ES-I3 (cell line): Measurements from ENCODE around the gene EPHB6.

Experiments
- H3K36me3 ChIP-seq: 2 replicates; pipeline ENCODE4 v1.6.1; 2013; ENCODE audit warnings: mild to moderate bottlenecking, low read length, control low read depth, moderate library complexity; ENCODE audit not compliant: insufficient read depth
- H3K4me1 ChIP-seq: 2 replicates; pipeline ENCODE4 v1.6.1; 2013; ENCODE audit warnings: mild to moderate bottlenecking, control low read depth, low read length; ENCODE audit not compliant: insufficient read depth
- H3K9ac ChIP-seq: 2 replicates; pipeline ENCODE4 v1.6.1; 2013; ENCODE audit warnings: low read depth, mild to moderate bottlenecking, low read length, moderate library complexity
- H3K9me3 ChIP-seq: 2 replicates; pipeline ENCODE4 v1.6.1; 2013; ENCODE audit warnings: mild to moderate bottlenecking, low read length, moderate library complexity; ENCODE audit not compliant: control insufficient read depth, insufficient read depth

Gene EPHB6

DNA sequence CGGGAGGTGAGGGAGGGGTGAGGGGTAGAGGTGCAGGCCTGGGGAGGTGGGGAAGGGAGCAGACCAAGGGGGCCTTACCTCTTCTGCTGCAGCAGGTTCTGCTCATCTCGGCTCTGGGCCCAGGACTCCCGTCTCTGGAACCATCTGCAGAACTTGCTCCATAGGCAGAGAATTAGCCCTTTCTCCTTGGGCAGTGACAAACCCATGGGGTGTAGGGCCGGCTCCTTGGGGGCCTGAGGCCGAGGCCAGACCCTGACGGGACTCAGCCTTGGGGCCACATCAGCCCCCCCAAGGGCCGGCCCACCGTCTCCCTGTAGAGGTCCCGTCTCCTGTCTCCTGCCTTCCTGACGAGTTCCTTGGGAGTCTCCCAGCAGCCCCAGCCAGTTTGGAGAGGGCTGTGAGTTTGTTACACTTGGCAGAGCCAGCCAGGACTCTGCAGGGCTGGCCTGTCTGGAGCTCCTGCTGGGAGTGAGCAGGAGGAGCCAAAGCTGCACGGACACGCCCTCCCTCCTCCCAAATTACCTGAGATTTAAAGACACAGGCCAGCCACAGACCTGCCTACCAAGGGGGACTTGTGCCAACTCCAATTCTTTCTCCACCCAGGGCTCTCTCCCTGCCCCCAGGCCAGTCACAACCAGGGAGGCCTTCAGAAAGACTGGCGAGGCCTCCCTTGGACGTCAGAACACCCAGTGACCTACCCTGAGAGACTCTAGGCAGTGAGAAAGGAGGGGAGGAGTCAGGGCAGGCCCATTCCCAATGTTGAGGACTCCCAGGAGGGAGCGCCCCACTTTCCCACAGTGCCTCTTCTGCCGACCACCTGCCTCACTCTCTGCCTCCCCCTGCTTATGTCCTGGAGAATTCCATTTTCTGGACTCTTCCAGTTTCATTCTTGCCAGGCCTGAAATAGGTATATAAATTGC is 30.7 kb downstream of the EPHB6 start, which contains the start of gene TRPV6:
Gene TRPV6 (minus strand): TSS at position 435 of the 920 bp plus-strand sequence.
- H3K4me1 ChIP-seq = peaks cover 2% of the 10 kb centered on the region; the same call in 1 of the 2 replicates

DNA sequence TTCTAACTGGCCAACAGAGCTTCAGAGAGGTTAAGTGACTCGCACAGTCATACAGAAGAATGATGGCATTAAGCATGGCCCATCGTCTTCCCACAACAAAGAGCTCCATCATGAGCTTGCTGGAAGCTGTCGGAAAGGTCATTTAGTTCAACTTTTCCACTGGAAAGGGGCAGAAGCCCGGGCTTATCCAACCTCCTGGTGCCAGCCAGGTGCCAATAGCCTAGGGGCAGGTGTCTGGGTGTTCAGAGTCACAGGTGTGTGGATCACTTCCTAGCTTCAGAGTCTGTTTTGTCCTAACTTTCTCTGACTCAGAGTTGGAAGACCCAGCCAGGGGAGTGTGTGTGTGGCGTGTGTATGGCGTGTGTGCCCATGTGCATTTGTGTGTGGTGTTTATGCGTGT is 32.0 kb downstream of the EPHB6 start:
- Histone ChIP-seq H3K36me3 (no peaks in the 10 kb centered on the region), H3K4me1 (peaks cover 2% of the 10 kb centered on the region; the same call in 1 of the 2 replicates), H3K9ac (no peak overlapping the region), H3K9me3 (no peaks in the 10 kb centered on the region)

More for the DNA sequence above, 30.7 kb downstream of the EPHB6 start, which contains the start of gene TRPV6:
- H3K36me3 ChIP-seq = no peaks in the 10 kb centered on the region
- no peak within 1 kb of the TSS for H3K9ac ChIP-seq
- no peaks in the 10 kb centered on the region for H3K9me3 ChIP-seq

DNA sequence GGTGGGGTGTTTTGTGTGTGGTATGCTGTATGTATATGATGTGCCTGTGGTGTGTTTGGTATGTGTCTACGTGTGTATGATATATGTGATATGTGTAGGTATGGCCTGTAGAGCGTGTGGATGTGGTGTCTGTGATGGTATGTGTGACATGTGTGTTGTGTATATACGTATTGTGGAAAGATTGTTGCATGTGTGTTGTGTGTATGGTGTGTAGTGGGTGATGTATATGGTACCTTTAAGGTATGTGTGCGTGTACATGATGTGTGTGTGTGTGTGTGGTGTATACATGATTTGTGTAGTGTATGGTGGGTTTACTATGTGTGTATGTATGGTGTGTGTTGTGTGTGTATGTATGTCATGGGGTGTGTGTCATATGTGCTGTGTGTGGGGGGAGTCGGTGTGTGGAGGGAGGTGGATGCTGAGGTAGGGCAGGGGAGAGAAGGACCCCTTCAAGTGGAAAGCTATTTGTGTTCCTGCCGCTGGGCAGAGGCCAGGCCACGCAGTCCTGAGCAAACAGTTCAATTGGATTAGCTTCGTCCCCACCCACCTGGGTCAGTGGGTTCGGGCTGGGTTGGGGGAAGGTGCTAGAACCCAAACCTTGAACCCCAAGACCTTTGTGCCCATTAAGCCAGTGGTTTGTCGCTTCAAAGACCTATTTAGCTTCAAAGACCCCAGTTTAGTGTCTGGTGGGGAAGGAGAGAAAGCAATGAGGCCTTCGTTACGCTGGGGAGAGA is 32.6 kb downstream of the EPHB6 start:
- Histone ChIP-seq H3K9me3 (no peaks in the 10 kb centered on the region), H3K9ac (no peak overlapping the region), H3K36me3 (no peaks in the 10 kb centered on the region), H3K4me1 (peaks cover 2% of the 10 kb centered on the region; the same call in 1 of the 2 replicates)

- Histone ChIP-seq H3K9me3 (no peaks in the 10 kb centered on the region), H3K36me3 (no peaks in the 10 kb centered on the region), H3K4me1 (peaks cover 6% of the 10 kb centered on the region; the same call in 1 of the 2 replicates), H3K9ac (no peak overlapping the region)
These were observed 34.9 kb downstream of the EPHB6 start for GRCh38 chr7:142889816-142890215.

- H3K36me3 ChIP-seq = no peaks in the 10 kb centered on the region
- H3K9me3 ChIP-seq = no peaks in the 10 kb centered on the region
- no peak overlapping the region for H3K9ac ChIP-seq
- H3K4me1 ChIP-seq = 0 out of 2 replicates have a peak, but pooled peaks cover 3% of the 10 kb centered on the region
These were observed 36.1 kb downstream of the EPHB6 start for GRCh38 chr7:142890874-142891485.

DNA sequence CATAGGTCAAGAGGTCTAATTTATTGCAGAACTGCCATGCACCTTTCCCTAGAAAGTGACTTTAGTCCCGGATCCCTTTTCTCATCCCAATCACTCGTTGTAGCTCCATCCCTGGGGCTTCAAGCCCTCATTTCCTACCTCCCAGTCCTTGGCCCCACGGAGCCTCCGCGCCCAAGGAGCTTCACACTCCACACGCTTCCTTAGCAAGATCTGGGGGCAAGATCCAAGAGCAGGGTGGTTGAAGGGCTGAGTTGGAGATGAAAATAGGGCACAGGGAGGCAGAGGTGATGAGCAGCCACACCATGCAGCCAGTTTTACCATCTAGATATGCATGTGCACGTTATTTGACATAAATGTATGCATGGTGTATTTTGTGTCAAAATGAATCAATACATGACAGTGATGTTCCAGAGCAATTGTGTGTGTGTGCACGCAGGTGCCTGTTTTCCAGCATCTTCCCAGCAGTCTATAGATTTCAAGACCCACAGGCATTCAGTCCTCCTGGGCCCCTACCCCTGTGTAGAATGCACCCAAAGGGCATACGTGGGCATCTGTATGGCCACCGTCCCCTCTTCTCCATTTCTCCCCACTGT is 36.7 kb downstream of the EPHB6 start:
- H3K9ac ChIP-seq = no peak overlapping the region
- 0 out of 2 replicates have a peak, but pooled peaks cover 3% of the 10 kb centered on the region for H3K4me1 ChIP-seq
- no peaks in the 10 kb centered on the region for H3K9me3 ChIP-seq
- H3K36me3 ChIP-seq = no peaks in the 10 kb centered on the region

- no peak overlapping the region for H3K9ac ChIP-seq
- H3K36me3 ChIP-seq = no peaks in the 10 kb centered on the region
- H3K4me1 ChIP-seq = 0 out of 2 replicates have a peak, but pooled peaks cover 3% of the 10 kb centered on the region
- H3K9me3 ChIP-seq = no peaks in the 10 kb centered on the region
These were observed 38.1 kb downstream of the EPHB6 start for GRCh38 chr7:142892951-142893350.

- H3K4me1 ChIP-seq = 0 out of 2 replicates have a peak, but pooled peaks cover 3% of the 10 kb centered on the region
- H3K9ac ChIP-seq = no peak overlapping the region
- no peaks in the 10 kb centered on the region for H3K36me3 ChIP-seq
- H3K9me3 ChIP-seq = no peaks in the 10 kb centered on the region
These were observed 39.5 kb downstream of the EPHB6 start for GRCh38 chr7:142894112-142894984.

DNA sequence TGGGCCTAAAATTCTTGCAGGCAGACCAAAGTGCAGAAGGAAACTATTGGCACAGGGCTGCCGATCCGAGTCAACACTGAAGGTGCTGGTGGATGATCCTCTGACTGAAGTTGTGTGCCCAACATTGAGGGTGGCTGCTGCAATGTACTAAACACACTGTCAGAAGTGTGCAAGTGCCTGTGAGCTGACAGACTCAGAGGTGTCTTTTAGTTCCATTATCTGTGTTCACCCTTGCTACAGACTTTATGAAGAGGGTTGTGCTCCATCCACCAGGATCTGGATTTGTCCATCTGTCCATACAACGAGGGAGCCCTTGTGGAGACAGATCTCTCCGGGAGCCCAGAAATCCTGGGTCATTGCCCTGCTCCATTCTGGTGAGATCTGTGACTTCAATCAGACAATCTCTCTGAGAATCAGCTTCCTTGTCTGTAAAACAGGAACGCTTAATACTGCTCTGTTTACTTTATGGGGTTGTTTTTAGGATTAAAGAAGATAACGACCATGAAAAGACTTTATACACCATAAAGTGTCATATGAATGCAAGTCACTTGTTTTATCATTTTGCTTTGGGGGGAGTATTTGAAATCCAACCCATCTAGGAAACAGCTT is 40.2 kb downstream of the EPHB6 start:
- Histone ChIP-seq H3K9me3 (no peaks in the 10 kb centered on the region), H3K36me3 (no peaks in the 10 kb centered on the region), H3K4me1 (0 out of 2 replicates have a peak, but pooled peaks cover 3% of the 10 kb centered on the region), H3K9ac (no peak overlapping the region)

DNA sequence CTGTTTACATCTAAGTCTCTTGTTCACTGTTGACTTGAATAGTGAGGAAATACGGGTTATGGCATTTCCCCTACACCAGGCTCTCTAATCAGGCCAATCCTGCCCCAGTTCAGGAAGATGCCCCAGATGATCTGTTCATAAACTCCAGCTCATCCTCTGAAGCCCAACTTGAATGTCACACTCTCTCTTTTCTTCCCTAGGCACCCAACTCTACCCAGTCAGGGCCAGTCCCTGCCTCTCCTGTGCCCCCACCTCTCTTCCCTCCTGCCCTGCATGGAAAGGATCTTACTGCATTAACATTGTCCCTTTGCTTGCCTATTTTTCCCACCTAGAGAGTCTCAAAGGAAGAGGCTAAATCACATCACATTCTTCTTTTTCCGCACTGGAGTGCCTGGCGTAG is 41.3 kb downstream of the EPHB6 start:
- no peaks in the 10 kb centered on the region for H3K36me3 ChIP-seq
- H3K4me1 ChIP-seq = 0 out of 2 replicates have a peak, but pooled peaks cover 3% of the 10 kb centered on the region
- no peak overlapping the region for H3K9ac ChIP-seq
- H3K9me3 ChIP-seq = no peaks in the 10 kb centered on the region

DNA sequence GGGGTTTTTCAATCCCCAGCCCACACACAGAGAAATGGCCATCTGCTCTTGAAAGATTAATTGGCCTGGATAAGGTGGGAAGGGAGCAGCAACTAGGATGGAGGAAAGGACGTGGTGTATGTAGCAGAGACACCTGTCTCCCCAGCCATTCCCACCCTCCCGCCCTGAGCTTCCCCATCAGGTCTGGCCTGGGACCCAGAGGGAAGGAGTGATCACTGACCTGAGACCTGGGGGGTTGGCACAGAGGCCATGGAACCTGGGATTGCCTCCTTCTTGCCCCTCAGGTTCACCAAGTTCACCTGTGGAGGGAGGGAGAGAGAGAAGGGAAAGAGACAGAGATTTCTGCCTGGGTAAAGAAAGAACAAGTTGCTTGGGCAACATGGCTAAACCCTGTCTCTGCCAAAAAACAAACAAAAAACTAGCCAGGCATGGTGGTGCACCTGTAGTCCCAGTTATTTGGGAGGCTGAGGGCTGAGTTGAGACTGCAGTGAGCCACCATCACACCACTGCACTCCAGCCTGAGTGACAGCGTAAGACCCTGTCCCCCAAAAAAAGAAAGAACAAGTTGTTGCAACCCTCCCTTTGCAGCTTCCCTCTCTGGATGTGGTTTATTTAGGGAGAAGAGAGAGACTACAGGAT is 42.0 kb downstream of the EPHB6 start:
- Histone ChIP-seq H3K9me3 (no peaks in the 10 kb centered on the region), H3K4me1 (0 out of 2 replicates have a peak, but pooled peaks cover 3% of the 10 kb centered on the region), H3K9ac (no peak overlapping the region), H3K36me3 (no peaks in the 10 kb centered on the region)

DNA sequence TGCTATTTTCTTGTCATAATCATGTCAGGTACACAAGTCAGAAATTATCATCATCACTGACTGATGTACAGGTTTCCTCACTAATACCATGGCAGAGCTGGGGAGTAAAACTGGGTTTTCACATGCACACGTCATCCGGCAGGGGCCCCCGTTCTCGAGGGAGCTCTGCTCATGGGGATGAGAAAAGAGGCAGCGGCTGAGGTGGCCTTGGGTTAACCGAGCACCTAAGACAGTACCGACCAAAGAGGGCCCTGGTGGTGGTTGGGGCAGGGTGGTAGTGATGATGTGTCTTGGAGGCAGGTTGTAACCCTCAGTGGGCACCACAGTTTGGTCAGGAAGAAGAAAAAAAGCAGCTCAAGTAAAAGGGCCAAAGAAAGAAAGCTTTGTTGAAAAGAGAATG is 42.8 kb downstream of the EPHB6 start:
- H3K36me3 ChIP-seq = no peaks in the 10 kb centered on the region
- 0 out of 2 replicates have a peak, but pooled peaks cover 3% of the 10 kb centered on the region for H3K4me1 ChIP-seq
- H3K9ac ChIP-seq = no peak overlapping the region
- no peaks in the 10 kb centered on the region for H3K9me3 ChIP-seq
